Astrocyte (in vitro differentiated cells and primary cell): Measurements from ENCODE around the gene DAPP1.

Source experiments
- CTCF ChIP-seq: IDR thresholded peaks from 2 replicates; pipeline ENCODE4 v1.5.1; 2011; ENCODE audit warnings: low read depth, mild to moderate bottlenecking, inconsistent platforms, low read length, moderate library complexity; ENCODE audit not compliant: insufficient read depth
- EZH2 ChIP-seq: IDR thresholded peaks from 2 replicates; pipeline ENCODE4 v1.6.1; 2012; ENCODE audit warnings: mild to moderate bottlenecking, low read length, inconsistent platforms; ENCODE audit not compliant: insufficient read depth

GRCh38 chr4:99816545-99817308 is at the start of gene DAPP1:
- TF ChIP-seq CTCF (no peak), EZH2 (no peak)
